Retina (tissue), 1 donor: ENCODE results near the gene POM121L2.
"Not testable (repeated sequence)": the region's sequence is repeated elsewhere in the genome, so short reads cannot be mapped to it uniquely, and the experiment has no call there.

Experiments used
- DNase-seq: peaks from one replicate; pipeline ENCODE4 v3.0.0-alpha.2; 2016

POM121L2 gene

GRCh38 chr6:27293436-27294098, 18.5 kb downstream of the POM121L2 start:
- no peak for DNase-seq

DNA sequence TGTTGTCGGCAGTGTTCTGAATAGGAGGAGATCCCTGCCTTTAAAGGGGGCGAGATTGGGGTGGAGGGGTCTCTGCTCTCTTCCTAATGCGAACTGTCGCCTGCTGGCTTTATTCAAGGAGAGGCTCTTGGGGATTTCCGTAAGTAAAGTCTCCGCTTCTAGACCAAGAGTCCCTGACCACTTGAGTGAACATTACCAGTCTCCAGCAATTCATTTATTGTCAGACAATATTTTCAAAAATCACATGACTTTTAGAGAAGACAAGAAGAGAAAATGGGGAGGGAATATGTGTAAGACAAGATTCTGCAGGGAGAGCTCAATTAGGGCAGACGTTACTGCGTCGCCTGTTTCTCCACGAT, 21.2 kb downstream of the POM121L2 start:
- DNase-seq: peak; percentile 59

DNA sequence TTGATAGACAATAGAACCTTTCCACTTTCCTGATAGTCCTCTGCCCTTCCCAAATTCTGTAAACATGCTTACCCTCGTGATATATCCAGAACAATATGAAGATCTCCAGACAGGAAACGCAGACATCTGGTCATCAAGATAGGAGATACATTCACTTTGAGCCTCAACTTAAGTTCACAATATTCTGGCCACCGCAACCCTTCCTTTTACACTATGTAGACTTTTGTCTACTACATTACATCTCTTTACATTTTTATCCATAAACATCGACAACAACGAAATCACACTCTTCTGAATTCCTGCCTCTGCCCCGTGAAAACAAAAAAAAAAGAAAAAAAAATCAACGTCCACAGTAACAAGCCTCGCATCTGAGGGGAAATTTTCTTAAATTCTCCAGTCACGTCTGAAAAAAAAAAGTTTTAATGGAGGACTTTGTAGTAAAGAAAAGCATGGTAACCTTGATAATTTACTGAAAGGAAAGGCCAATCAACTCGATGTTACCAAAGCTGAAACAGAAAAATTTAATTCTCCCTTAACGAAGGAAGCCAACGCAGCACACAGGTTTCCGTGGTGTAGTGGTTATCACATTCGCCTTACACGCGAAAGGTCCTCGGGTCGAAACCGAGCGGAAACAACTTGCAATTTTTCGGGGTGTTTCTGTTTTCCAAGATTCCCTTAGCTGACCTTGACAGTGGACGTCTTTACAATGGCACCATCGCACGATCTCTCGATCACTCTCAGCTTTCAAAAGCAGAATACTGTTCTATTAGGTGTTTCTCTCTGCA, 21.8 kb downstream of the POM121L2 start:
- peak; percentile 65 for DNase-seq

GRCh38 chr6:27288136-27289044, 23.7 kb downstream of the POM121L2 start:
- DNase-seq: peak; percentile 67

DNA sequence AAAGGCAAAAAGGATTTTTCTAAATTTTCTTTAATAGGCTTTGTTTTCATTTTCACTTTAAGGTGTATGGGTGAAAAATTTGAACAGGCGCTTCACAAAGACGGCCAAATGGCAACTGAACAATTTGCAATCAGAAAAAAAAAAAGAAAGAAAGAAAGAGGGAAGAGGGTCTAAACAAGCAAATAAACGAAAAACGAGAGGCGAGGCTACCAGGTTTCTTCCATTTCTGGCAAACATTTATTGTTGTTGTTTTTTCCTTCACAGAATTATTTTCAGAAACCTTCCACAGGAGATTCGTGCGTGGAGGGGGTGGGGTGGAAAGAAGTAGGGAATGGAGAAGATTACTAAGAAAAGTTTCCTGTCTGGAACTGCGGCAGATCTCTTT, 24.3 kb downstream of the POM121L2 start:
- no peak for DNase-seq

DNA sequence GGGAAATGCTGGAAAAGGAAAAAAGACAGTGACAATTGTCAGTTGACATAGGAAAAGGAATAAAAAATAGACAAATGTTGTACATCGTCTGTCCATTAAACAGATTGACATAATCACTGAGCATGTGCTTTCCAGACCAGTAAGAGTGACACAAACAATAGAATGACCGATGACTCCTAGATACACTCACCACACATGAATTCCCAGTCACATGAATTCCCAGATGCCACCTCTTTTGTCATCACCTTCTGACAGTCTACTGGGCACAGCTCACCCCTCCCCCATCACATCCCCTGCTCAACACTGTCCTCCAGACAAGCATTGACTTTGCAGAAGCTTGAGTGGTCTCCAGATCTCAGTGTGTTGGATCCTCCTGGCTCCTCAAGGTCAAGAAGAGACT, 25.9 kb downstream of the POM121L2 start:
- DNase-seq: no peak

DNA sequence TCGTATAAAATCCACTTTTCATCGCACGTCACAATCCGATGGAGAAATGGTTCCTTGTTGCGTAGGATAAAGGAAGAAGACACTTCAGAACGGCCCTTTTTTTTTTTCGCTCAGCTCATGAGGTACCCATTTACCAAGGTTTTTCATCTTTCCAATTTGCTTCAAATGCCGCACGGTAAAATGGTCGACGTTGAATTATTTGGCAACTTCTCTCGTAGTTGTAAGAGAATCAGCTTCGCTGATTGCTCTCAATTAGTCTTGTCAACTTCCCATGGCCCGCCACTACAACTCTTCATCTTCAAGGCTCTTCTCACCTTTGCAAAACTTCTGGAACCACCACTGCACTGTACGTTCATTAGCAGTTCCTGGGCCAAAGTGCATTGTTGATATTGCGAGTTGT, 28.8 kb downstream of the POM121L2 start:
- DNase-seq: no peak

GRCh38 chr6:27281569-27281968, 30.5 kb downstream of the POM121L2 start:
- DNase-seq: no peak

GRCh38 chr6:27281105-27281539, 31.0 kb downstream of the POM121L2 start:
- no peak for DNase-seq

DNA sequence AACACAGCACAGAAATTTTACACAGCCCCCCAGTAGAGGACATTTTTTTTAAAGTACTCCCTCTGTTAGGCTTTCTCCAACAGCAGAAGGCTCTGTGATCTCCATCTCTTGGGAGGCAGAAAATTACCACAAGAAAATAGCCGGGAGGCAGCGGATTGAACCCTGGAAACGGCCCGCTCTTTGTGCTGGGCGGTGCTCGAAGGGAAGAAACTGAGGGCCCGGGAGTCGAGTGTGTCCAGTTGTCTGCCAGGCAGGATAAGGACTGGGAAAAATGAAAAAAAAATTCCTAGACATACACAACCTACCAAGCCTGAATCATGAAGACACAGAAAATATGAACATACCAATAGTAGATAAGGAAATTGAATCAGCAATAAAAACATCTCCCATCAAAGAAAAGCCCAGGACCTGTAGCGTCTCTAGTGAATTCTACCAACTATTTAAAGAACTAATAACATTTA, 31.5 kb downstream of the POM121L2 start:
- no peak for DNase-seq

GRCh38 chr6:27280064-27280539, 32.0 kb downstream of the POM121L2 start:
- DNase-seq: peak; percentile 67

GRCh38 chr6:27279513-27280063, 32.5 kb downstream of the POM121L2 start:
- no peak for DNase-seq

- DNase-seq: no peak
These were observed 36.8 kb downstream of the POM121L2 start for GRCh38 chr6:27275025-27275956.

DNA sequence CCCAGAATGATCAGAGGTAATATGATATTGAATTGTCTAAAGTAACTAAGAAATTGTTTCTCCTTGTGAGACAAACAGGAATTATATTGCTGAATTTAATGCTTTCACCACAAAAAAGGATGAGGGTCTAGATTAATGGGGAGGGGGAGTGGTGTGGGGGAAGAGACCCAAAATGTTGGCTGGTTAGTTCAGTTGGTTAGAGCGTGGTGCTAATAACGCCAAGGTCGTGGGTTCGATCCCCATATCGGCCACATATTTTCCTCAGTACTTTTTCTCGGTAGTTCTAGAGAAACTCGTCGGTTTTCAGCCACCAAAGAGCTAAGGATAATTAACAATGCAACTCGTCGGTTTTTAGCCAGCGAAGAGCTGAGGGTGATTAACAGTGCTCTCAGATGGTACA, 38.3 kb downstream of the POM121L2 start:
- no peak for DNase-seq

GRCh38 chr6:27268803-27269202, 43.3 kb downstream of the POM121L2 start:
- DNase-seq: no peak

- DNase-seq: peak; percentile 75
These were observed 44.1 kb downstream of the POM121L2 start for GRCh38 chr6:27267857-27268434.

- DNase-seq: not testable (repeated sequence)
These were observed 45.1 kb downstream of the POM121L2 start for GRCh38 chr6:27267003-27267402.

DNA sequence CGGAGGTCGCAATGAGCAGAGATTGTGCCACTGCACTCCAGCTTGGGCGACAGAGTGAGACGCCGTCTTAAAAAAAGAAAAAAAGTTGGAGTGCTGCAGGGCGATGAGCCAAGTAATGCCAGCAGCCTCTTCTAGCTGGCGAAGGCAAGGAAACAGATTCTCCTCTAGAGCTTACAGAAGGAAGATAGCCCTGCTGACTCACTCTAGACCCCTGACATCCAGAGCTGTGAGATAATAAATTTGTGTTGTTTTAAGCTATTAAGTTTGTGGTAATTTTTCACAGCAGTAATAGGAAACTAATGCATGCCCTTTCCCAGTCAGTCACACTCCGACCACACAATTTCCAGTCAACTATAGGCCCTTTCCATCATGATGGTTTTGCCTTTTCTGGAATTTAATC, 48.2 kb downstream of the POM121L2 start:
- DNase-seq: no peak

- no peak for DNase-seq
These were observed 51.2 kb downstream of the POM121L2 start for GRCh38 chr6:27260836-27261375.

- DNase-seq: peak; percentile 42
These were observed 51.7 kb downstream of the POM121L2 start for GRCh38 chr6:27260369-27260768.
